Heart left ventricle (tissue), 16 donors: ENCODE data around the gene ANKRD11. TPM values are rescaled to one million over a fixed set of nuclear protein-coding genes. Genes with fewer than 3 reads are reported as not detected.

Experiments
- ATAC-seq, 4 donors: fragments of 200-7000 bp; cut with Tn5 transposase; one replicate each; pipeline ENCODE4 v1.9.1; 2020 to 2022; ENCODE audit warnings: moderate library complexity in 4 of 4, mild to moderate bottlenecking in 3 of 4, moderate number of reproducible peaks in 1 of 4
- DNase-seq, 5 donors: peaks; one replicate each; pipeline ENCODE4 v3.0.0-alpha.2; 2020
- H3K27ac ChIP-seq, 12 donors: fragments of 200-600 bp; sonication (generic) in 4 of 12; one replicate each; pipeline versions ENCODE4 v1.5.0 to v1.8.0; 2016 to 2022; ENCODE audit warnings: mild to moderate bottlenecking in 2 of 12
- H3K27me3 ChIP-seq, 9 donors: fragments of 200-600 bp; sonication (generic) in 2 of 9; one replicate each; pipeline versions ENCODE4 v1.5.1 to v1.8.0; 2016 to 2022; ENCODE audit warnings: mild to moderate bottlenecking in 3 of 9
- H3K36me3 ChIP-seq, 9 donors: fragments of 200-600 bp; sonication (generic) in 2 of 9; one replicate each; pipeline versions ENCODE4 v1.5.0 to v1.8.0; 2018 to 2022; ENCODE audit warnings: mild to moderate bottlenecking in 2 of 9
- H3K4me1 ChIP-seq, 12 donors: fragments of 200-600 bp; sonication (generic) in 4 of 12; one replicate each; pipeline versions ENCODE4 v1.5.0 to v1.8.0; 2016 to 2022; ENCODE audit warnings: mild to moderate bottlenecking in 3 of 12
- H3K4me3 ChIP-seq, 12 donors: fragments of 200-600 bp; sonication (generic) in 4 of 12; one replicate each; pipeline versions ENCODE4 v1.5.0 to v1.8.0; 2017 to 2022; ENCODE audit warnings: mild to moderate bottlenecking in 9 of 12, moderate library complexity in 4 of 12
- H3K9me3 ChIP-seq, 12 donors: fragments of 200-600 bp; sonication (generic) in 4 of 12; one replicate each; pipeline versions ENCODE4 v1.5.0 to v1.8.0; 2016 to 2022; ENCODE audit warnings: mild to moderate bottlenecking in 1 of 12
- CTCF ChIP-seq, 12 donors: fragments of 200-600 bp; sonication (generic) in 4 of 12; IDR thresholded peaks; one replicate each; pipeline versions ENCODE4 v1.5.0 to v1.8.0; 2018 to 2022; ENCODE audit warnings: antibody characterized with exemption in 12 of 12, mild to moderate bottlenecking in 5 of 12
- POLR2A ChIP-seq, 2 donors: fragments of 450-650 bp; IDR thresholded peaks; one replicate each; pipeline ENCODE4 v1.6.1; 2017; ENCODE audit warnings: antibody characterized with exemption in 2 of 2, mild to moderate bottlenecking in 2 of 2, moderate library complexity in 2 of 2
- WGBS, 4 donors: extraction: QIAGEN DNeasy Blood & Tissue Kit in 2 of 4; methylation state at CpG; one replicate each; pipeline versions ENCODE4 v1.1.5 to v1.1.7; 2013 to 2018; 5-methylcytosine and 5-hydroxymethylcytosine counted together
- intact Hi-C, 10 donors: fragments of 100-400 bp; cut with DNase I; formaldehyde crosslinking; loops; one replicate each; pipeline versions ENCODE4 v1.11.1 to v1.14.2; 2022
- polyA plus RNA-seq, 2 donors: library from polyadenylated mRNA; stranded (reverse); fragments of 200-250 nt; gene quantifications; one replicate each; pipeline ENCODE4 v1.2.3, GENCODE V29; 2013
- total RNA-seq, 9 donors: library from RNA; depleted of rRNA in 2 of 9; stranded (reverse); fragments of >200 nt in 2 of 9; fragmentation: NEBNext Ultra II Directional in 3 of 9; extraction: Animal tissue kit (Norgen Biotek cat#: 25700) in 3 of 9; gene quantifications; one replicate each; pipeline versions ENCODE4 v1.1.0 to v1.2.4, GENCODE V29; 2016 to 2023
- donor health status: ischemic (EF 13 %, LVEDD 7.1; RV severe dilation, severe dysfunction).
- donor health status: healthy with polysubstance abuse.
- donor health status: DM: no; HTN: yes; CAD: no.
- donor health status: DM: no; HTN: no; CAD: no.
- donor health status: ischemic (EF 25% LVEDD 6.9; RV normal size, moderate dysfunction).
- donor health status: ischemic (EF 25% LVEDD 5.7; RV mildly dilated, moderate dysfunction).
- donor health status: healthy.
- donor health status: DM: yes; HTN: yes; CAD: no.
- donor health status: ischemic (EF 35%, LVEDD 5.7; RV mildly dilated, moderate dysfunction).
- donor health status: nonischemic (EF 11% LVEDD 7.7; RV severe dilation, severe dysfunction).
- donor health status: DM: yes; HTN: yes; CAD: no.
- donor health status: PGD.
- donor health status: ischemic (EF 29% LVEDD 5.4; RV normal size, mild dysfunction).
- donor health status: nonischemic (EF 23%, LVEDD 6.1; RV moderate dilation, normal function).

ANKRD11 gene
- total and polyA plus RNA-seq, 11 donors, result 53.6 to 123 (median 67.7) TPM

GRCh38 chr16:89325861-89326471 is 164.4 kb downstream of the ANKRD11 start:
- peak overlapping the region in 4 of 12 donors; percentile 3 to 25 (median 19) for H3K4me3 ChIP-seq
- intact Hi-C loops, result no loop called here
- peak overlapping the region; percentile 67 to 92 (median 82) for H3K27ac ChIP-seq
- no peaks in the 10 kb centered on the region for H3K9me3 ChIP-seq
- H3K27me3 ChIP-seq, result no peaks in the 10 kb centered on the region
- H3K36me3 ChIP-seq, result no peaks in the 10 kb centered on the region
- DNase-seq (peak in 3 of 5 donors; percentile 74 to 76 (median 74)), ATAC-seq (peak; percentile 39 to 78 (median 70))
- 10 to 16% (median 13%) methylated on average over 17 to 18 of the region's 18 CpGs for WGBS, 4 donors
- H3K4me1 ChIP-seq, result peaks cover 21 to 95% (median 77%) of the 10 kb centered on the region in 12 donors
- TF ChIP-seq CTCF (IDR thresholded peaks at IDR 0.05), result no peak
- TF ChIP-seq POLR2A (IDR thresholded peaks at IDR 0.05), result peak in 1 of 2 donors; percentile 29

- Histone ChIP-seq H3K4me1 (peaks cover 35 to 95% (median 77%) of the 10 kb centered on the region in 12 donors), H3K27ac (peak overlapping the region in 6 of 12 donors; percentile 77 to 92 (median 87)), H3K9me3 (no peaks in the 10 kb centered on the region), H3K36me3 (no peaks in the 10 kb centered on the region), H3K27me3 (no peaks in the 10 kb centered on the region), H3K4me3 (no peak overlapping the region)
- ATAC-seq, result no peak
- intact Hi-C loops, result no loop called here
- TF ChIP-seq POLR2A (IDR thresholded peaks at IDR 0.05), result no peak
- no peak for TF ChIP-seq CTCF (IDR thresholded peaks at IDR 0.05)
- WGBS, 4 donors, result 91 to 93% (median 91%) methylated on average over 32 of the region's 32 CpGs
- peak in 1 of 5 donors; percentile 26 for DNase-seq
These were observed 166.0 kb downstream of the ANKRD11 start for GRCh38 chr16:89324056-89325010.

DNA sequence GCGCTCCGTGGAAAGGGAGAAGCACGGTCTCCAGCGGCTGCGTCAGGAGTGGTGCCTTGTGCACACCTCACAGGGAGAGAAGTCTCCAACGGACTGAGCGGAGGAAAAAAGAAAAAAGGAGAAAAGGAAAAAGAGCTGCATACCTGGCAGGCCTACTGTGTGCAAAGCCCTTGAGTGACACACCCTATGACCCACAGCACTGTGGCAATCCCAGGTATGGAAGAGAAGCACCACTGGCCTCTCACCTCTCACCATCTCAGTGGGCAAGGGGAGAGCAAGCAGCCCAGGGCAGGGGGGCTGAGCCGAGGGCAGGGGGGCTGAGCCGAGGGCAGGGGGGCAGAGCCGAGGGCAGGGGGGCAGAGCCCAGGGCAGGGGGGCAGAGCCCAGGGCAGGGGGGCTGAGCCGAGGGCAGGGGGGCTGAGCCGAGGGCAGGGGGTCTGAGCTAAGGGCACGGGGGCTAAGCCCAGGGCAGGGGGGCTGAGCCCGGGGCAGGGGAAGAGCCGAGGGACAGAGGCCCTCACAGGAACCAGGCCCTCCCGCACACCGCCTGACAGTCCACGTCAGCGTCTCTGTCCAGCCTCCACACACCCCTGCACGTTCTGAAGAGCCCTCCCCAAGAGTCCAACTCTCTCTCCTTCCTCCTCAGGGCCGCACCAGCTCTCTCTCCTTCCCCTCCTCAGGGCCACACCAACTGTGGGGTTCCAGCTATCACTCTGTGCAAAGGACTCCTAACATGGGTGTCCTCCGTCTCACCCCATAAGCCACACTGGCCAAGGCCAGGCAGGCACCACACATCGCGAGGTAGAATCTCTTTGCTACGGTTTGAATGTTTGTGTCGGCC is 167.0 kb downstream of the ANKRD11 start:
- DNase-seq, result peak in 1 of 5 donors; percentile 21
- Histone ChIP-seq H3K4me1 (peaks cover 35 to 94% (median 80%) of the 10 kb centered on the region in 12 donors), H3K36me3 (no peaks in the 10 kb centered on the region), H3K27me3 (no peaks in the 10 kb centered on the region), H3K27ac (peak overlapping the region in 5 of 12 donors; percentile 4 to 89 (median 86)), H3K9me3 (no peaks in the 10 kb centered on the region), H3K4me3 (no peak overlapping the region)
- ATAC-seq, result no peak
- WGBS, 4 donors, result 81 to 89% (median 82%) methylated on average over 20 to 25 of the region's 26 CpGs
- no peak for TF ChIP-seq CTCF (IDR thresholded peaks at IDR 0.05)
- no peak for TF ChIP-seq POLR2A (IDR thresholded peaks at IDR 0.05)
- intact Hi-C loops, result no loop called here
